Measurements from ENCODE around the gene GPANK1. TPM values are rescaled to one million over a fixed set of nuclear protein-coding genes. Genes with fewer than 3 reads are reported as not detected.

Gene GPANK1
- total RNA-seq, 3 donors from 2014 or later, result 16.2 to 22.2 (median 20.0) TPM

- peaks cover 4 to 17% of the 10 kb centered on the region in 2 donors for H3K4me1 ChIP-seq
- H3K4me3 ChIP-seq, result peak overlapping the region in 1 of 3 donors; percentile 90
- no peaks in the 10 kb centered on the region for H3K9me3 ChIP-seq
- H3K27ac ChIP-seq, result no peak overlapping the region
- intact Hi-C loops (cut with DNase I; ENCODE audit: low total_unique reads), result loop anchor here (10.0 kb wide), 1 partner anchor 64 kb away; the partner anchor contains the start of gene SAPCD1
- DNase-seq (ENCODE audit: low spot score in 2 of 2), result no peak
- no peaks in the 10 kb centered on the region for H3K36me3 ChIP-seq
- no peaks in the 10 kb centered on the region for H3K27me3 ChIP-seq
- TF ChIP-seq CTCF (IDR thresholded peaks at IDR 0.05) (no peak), POLR2AphosphoS5 (IDR thresholded peaks at IDR 0.05) (no peak), POLR2A (IDR thresholded peaks at IDR 0.05) (no peak)
Observed at GRCh38 chr6:31700740-31701401, 36.1 kb upstream of the GPANK1 start.

GRCh38 chr6:31697555-31697954 is 32.8 kb upstream of the GPANK1 start:
- H3K4me1 ChIP-seq, result peaks cover 4 to 11% of the 10 kb centered on the region in 2 donors
- peak overlapping the region in 1 of 2 donors; percentile 1 for H3K27ac ChIP-seq
- H3K9me3 ChIP-seq, result no peaks in the 10 kb centered on the region
- no peaks in the 10 kb centered on the region for H3K36me3 ChIP-seq
- intact Hi-C loops (cut with DNase I; ENCODE audit: low total_unique reads), result loop anchor here (10.0 kb wide), 1 partner anchor 257 kb away; the partner anchor contains the start of genes NELFE and SKIC2
- H3K27me3 ChIP-seq, result no peaks in the 10 kb centered on the region
- no peak for DNase-seq (ENCODE audit: low spot score in 2 of 2)
- no peak for TF ChIP-seq CTCF (IDR thresholded peaks at IDR 0.05)
- no peak for TF ChIP-seq POLR2A (IDR thresholded peaks at IDR 0.05)
- TF ChIP-seq POLR2AphosphoS5 (IDR thresholded peaks at IDR 0.05), result no peak
- H3K4me3 ChIP-seq, result no peak overlapping the region

- no peaks in the 10 kb centered on the region for H3K36me3 ChIP-seq
- DNase-seq (ENCODE audit: low spot score in 2 of 2), result no peak
- no peaks in the 10 kb centered on the region for H3K9me3 ChIP-seq
- no peak overlapping the region for H3K4me3 ChIP-seq
- intact Hi-C loops (cut with DNase I; ENCODE audit: low total_unique reads), result loop anchor here (10.0 kb wide), 1 partner anchor 261 kb away; the partner anchor contains the start of genes NELFE and SKIC2
- no peaks in the 10 kb centered on the region for H3K4me1 ChIP-seq
- no peaks in the 10 kb centered on the region for H3K27me3 ChIP-seq
- TF ChIP-seq POLR2AphosphoS5 (IDR thresholded peaks at IDR 0.05) (no peak), POLR2A (IDR thresholded peaks at IDR 0.05) (no peak), CTCF (IDR thresholded peaks at IDR 0.05) (no peak)
- H3K27ac ChIP-seq, result no peak overlapping the region
Observed at GRCh38 chr6:31693535-31693934, 28.7 kb upstream of the GPANK1 start.

GRCh38 chr6:31692886-31693285 is 28.1 kb upstream of the GPANK1 start:
- no peak for TF ChIP-seq POLR2AphosphoS5 (IDR thresholded peaks at IDR 0.05)
- TF ChIP-seq POLR2A (IDR thresholded peaks at IDR 0.05), result no peak
- TF ChIP-seq CTCF (IDR thresholded peaks at IDR 0.05), result no peak
- no peak overlapping the region for H3K4me3 ChIP-seq
- DNase-seq (ENCODE audit: low spot score in 2 of 2), result no peak
- H3K9me3 ChIP-seq, result no peaks in the 10 kb centered on the region
- intact Hi-C loops (cut with DNase I; ENCODE audit: low total_unique reads), result loop anchor here (10.0 kb wide), 1 partner anchor 262 kb away; the partner anchor contains the start of genes NELFE and SKIC2
- no peak overlapping the region for H3K27ac ChIP-seq
- no peaks in the 10 kb centered on the region for H3K27me3 ChIP-seq
- no peaks in the 10 kb centered on the region for H3K4me1 ChIP-seq
- no peaks in the 10 kb centered on the region for H3K36me3 ChIP-seq

GRCh38 chr6:31692353-31692752 is 27.6 kb upstream of the GPANK1 start:
- TF ChIP-seq CTCF (IDR thresholded peaks at IDR 0.05), result no peak
- TF ChIP-seq POLR2A (IDR thresholded peaks at IDR 0.05), result no peak
- TF ChIP-seq POLR2AphosphoS5 (IDR thresholded peaks at IDR 0.05), result no peak
- no peak for DNase-seq (ENCODE audit: low spot score in 2 of 2)
- H3K4me3 ChIP-seq, result no peak overlapping the region
- intact Hi-C loops (cut with DNase I; ENCODE audit: low total_unique reads), result loop anchor here (10.0 kb wide), 1 partner anchor 262 kb away; the partner anchor contains the start of genes NELFE and SKIC2
- no peaks in the 10 kb centered on the region for H3K4me1 ChIP-seq
- H3K27me3 ChIP-seq, result no peaks in the 10 kb centered on the region
- no peaks in the 10 kb centered on the region for H3K9me3 ChIP-seq
- peaks cover 1% of the 10 kb centered on the region for H3K36me3 ChIP-seq
- H3K27ac ChIP-seq, result no peak overlapping the region

All from breast epithelium (tissue), 4 donors.